Ishikawa (cell line): ENCODE results near the gene PRR36.

ENCODE experiments used
- CEBPB ChIP-seq: IDR thresholded peaks from 2 replicates; pipeline ENCODE4 v1.6.1; 2012
- CREB1 ChIP-seq: IDR thresholded peaks from 2 replicates; pipeline ENCODE4 v1.6.1; 2012; ENCODE audit warnings: low read depth
- EGR1 ChIP-seq: IDR thresholded peaks from 2 replicates; pipeline ENCODE4 v1.6.1; 2012
- EP300 ChIP-seq: IDR thresholded peaks from 2 replicates; pipeline ENCODE4 v1.6.1; 2012; ENCODE audit warnings: borderline replicate concordance
- FOXM1 ChIP-seq: IDR thresholded peaks from 2 replicates; pipeline ENCODE4 v1.6.1; 2012; ENCODE audit warnings: low read depth, borderline replicate concordance
- MAX ChIP-seq: IDR thresholded peaks from 2 replicates; pipeline ENCODE4 v1.6.1; 2012
- RAD21 ChIP-seq: IDR thresholded peaks from 2 replicates; pipeline ENCODE4 v1.6.1; 2012; ENCODE audit warnings: low read depth
- REST ChIP-seq: IDR thresholded peaks from 2 replicates; pipeline ENCODE4 v1.6.1; 2012; ENCODE audit warnings: low read depth, mild to moderate bottlenecking
- TAF1 ChIP-seq: IDR thresholded peaks from 2 replicates; pipeline ENCODE4 v1.6.1; 2012; ENCODE audit warnings: low read depth, mild to moderate bottlenecking
- TCF12 ChIP-seq: IDR thresholded peaks from 2 replicates; pipeline ENCODE4 v1.6.1; 2012; ENCODE audit warnings: low read depth
- TEAD4 ChIP-seq: IDR thresholded peaks from 2 replicates; pipeline ENCODE4 v1.6.1; 2012
- USF1 ChIP-seq: IDR thresholded peaks from 2 replicates; pipeline ENCODE4 v1.6.1; 2012
- YY1 ChIP-seq: IDR thresholded peaks from 2 replicates; pipeline ENCODE4 v1.6.1; 2012; ENCODE audit warnings: low read depth
- ZBTB7A ChIP-seq: IDR thresholded peaks from 2 replicates; pipeline ENCODE4 v1.6.1; 2012; ENCODE audit warnings: low read depth

GRCh38 chr19:7881910-7882309 is 7.7 kb upstream of the PRR36 start:
- TF ChIP-seq TCF12 (no peak), EGR1 (no peak), REST (no peak), CEBPB (no peak), MAX (no peak), EP300 (no peak), CREB1 (no peak), TAF1 (no peak), RAD21 (no peak), USF1 (no peak), YY1 (no peak), TEAD4 (no peak), FOXM1 (no peak), ZBTB7A (no peak)
